Measurements from ENCODE around the gene RAB23.

DNA sequence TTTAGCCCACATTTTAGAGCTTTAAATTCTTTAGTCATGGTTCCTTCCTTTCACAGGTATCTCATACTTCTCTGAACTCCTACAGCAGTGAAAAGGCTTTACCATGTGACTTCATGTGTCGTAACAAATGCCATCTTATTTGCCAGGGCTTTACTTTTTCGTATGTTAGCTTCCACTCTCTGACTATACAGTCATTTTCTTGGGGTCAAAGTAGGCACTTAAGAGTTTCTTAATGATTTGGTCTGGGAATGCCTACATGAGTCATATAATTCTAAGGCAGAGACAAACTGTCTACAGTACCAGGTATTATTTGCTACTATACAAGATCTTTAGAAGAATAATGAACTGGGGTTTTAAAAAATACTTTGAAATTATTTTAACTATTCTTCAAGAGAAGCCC, 15.0 kb downstream of the RAB23 start:
- TF ChIP-seq CTCF (IDR thresholded peaks at IDR 0.05), result no peak
- TF ChIP-seq EZH2 (IDR thresholded peaks at IDR 0.05; ENCODE audit: borderline replicate concordance, insufficient read depth, low read depth, low read length, poor library complexity, severe bottlenecking), result no peak
